ENCODE results near the gene PROX2.

GRCh38 chr14:74919421-74920165, 43.6 kb upstream of the PROX2 start:
- TF ChIP-seq, protein P1, sequence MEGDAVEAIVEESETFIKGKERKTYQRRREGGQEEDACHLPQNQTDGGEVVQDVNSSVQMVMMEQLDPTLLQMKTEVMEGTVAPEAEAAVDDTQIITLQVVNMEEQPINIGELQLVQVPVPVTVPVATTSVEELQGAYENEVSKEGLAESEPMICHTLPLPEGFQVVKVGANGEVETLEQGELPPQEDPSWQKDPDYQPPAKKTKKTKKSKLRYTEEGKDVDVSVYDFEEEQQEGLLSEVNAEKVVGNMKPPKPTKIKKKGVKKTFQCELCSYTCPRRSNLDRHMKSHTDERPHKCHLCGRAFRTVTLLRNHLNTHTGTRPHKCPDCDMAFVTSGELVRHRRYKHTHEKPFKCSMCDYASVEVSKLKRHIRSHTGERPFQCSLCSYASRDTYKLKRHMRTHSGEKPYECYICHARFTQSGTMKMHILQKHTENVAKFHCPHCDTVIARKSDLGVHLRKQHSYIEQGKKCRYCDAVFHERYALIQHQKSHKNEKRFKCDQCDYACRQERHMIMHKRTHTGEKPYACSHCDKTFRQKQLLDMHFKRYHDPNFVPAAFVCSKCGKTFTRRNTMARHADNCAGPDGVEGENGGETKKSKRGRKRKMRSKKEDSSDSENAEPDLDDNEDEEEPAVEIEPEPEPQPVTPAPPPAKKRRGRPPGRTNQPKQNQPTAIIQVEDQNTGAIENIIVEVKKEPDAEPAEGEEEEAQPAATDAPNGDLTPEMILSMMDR (IDR thresholded peaks at IDR 0.05), result no peak
- TF ChIP-seq POLR2A (IDR thresholded peaks at IDR 0.05) (no peak), EP300 (IDR thresholded peaks at IDR 0.05) (no peak)
